Keratinocyte (primary cell): Measurements from ENCODE around the gene PIGM. TPM values are rescaled to one million over a fixed set of nuclear protein-coding genes. Genes with fewer than 3 reads are reported as not detected.

Experiments
- DNase-seq: peaks from one replicate; pipeline ENCODE4 v3.0.0-alpha.2; 2011; ENCODE audit warnings: low read depth, missing footprints, low spot score
- FAIRE-seq: peaks from 2 replicates; lab custom pipeline; 2011; peaks lifted over from hg19 to GRCh38; lab: Jason Lieb, UNC
- H2AFZ ChIP-seq: 2 replicates; pipeline ENCODE4 v1.6.0; 2012; ENCODE audit warnings: low read length, control low read depth, inconsistent platforms; ENCODE audit not compliant: control insufficient read depth
- H3K27ac ChIP-seq: 2 replicates; pipeline ENCODE4 v1.5.1; 2011; ENCODE audit warnings: low read length; ENCODE audit not compliant: control insufficient read depth, insufficient read depth
- H3K27me3 ChIP-seq: 3 replicates; pipeline ENCODE4 v1.6.0; 2011; ENCODE audit warnings: low read length; ENCODE audit not compliant: control insufficient read depth, insufficient read depth; ENCODE audit errors: extremely low read depth
- H3K36me3 ChIP-seq, 2 experiments: 2 replicates in 1 of 2; 3 replicates in 1 of 2; pipeline ENCODE4 v1.5.1; 2011; ENCODE audit warnings: low read length in 2 of 2, mild to moderate bottlenecking in 1 of 2; ENCODE audit not compliant: control insufficient read depth in 2 of 2, insufficient read depth in 2 of 2; ENCODE audit errors: extremely low read depth in 1 of 2
- H3K4me1 ChIP-seq: 3 replicates; pipeline ENCODE4 v1.5.1; 2011; ENCODE audit warnings: low read length; ENCODE audit not compliant: control insufficient read depth, insufficient read depth; ENCODE audit errors: extremely low read depth
- H3K4me2 ChIP-seq: 3 replicates; pipeline ENCODE4 v1.6.0; 2011; ENCODE audit warnings: low read depth, low read length; ENCODE audit not compliant: control insufficient read depth, insufficient read depth; ENCODE audit errors: extremely low read depth
- H3K4me3 ChIP-seq, 3 experiments: fragments of 200-600 bp in 1 of 3; sonication (generic) in 1 of 3; 2 replicates in 2 of 3; 3 replicates in 1 of 3; pipeline ENCODE4 v1.5.1; 2011 to 2016; ENCODE audit warnings: low read length in 3 of 3, mild to moderate bottlenecking in 3 of 3, control low read depth in 2 of 3, inconsistent platforms in 1 of 3, low read depth in 1 of 3, mixed read lengths in 1 of 3, mixed run types in 1 of 3, moderate library complexity in 1 of 3; ENCODE audit not compliant: control insufficient read depth in 2 of 3, insufficient read depth in 2 of 3; ENCODE audit errors: extremely low read depth in 1 of 3
- H3K79me2 ChIP-seq: 2 replicates; pipeline ENCODE4 v1.6.0; 2012; ENCODE audit warnings: low read length; ENCODE audit not compliant: control insufficient read depth, insufficient read depth
- H3K9ac ChIP-seq: 3 replicates; pipeline ENCODE4 v1.6.0; 2011; ENCODE audit warnings: low read length; ENCODE audit not compliant: control insufficient read depth, insufficient read depth; ENCODE audit errors: extremely low read depth
- H3K9me1 ChIP-seq: 3 replicates; pipeline ENCODE4 v1.6.0; 2011; ENCODE audit warnings: low read length; ENCODE audit not compliant: control insufficient read depth, insufficient read depth; ENCODE audit errors: extremely low read depth
- H3K9me3 ChIP-seq: 2 replicates; pipeline ENCODE4 v1.5.1; 2012; ENCODE audit warnings: low read depth, low read length; ENCODE audit not compliant: control insufficient read depth
- H4K20me1 ChIP-seq: 3 replicates; pipeline ENCODE4 v1.6.0; 2011; ENCODE audit warnings: low read length; ENCODE audit not compliant: control insufficient read depth, insufficient read depth; ENCODE audit errors: extremely low read depth
- CTCF ChIP-seq, 3 experiments: IDR thresholded peaks in 1 of 3; conservative IDR thresholded peaks in 1 of 3; optimal IDR thresholded peaks in 1 of 3; 2 replicates in 2 of 3; 3 replicates in 1 of 3; pipeline versions ENCODE3 to v1.5.1; 2011; ENCODE audit warnings: low read length in 3 of 3, mild to moderate bottlenecking in 3 of 3, moderate library complexity in 2 of 3, control low read depth in 1 of 3, inconsistent platforms in 1 of 3; ENCODE audit not compliant: insufficient read depth in 2 of 3; ENCODE audit errors: extremely low read depth in 1 of 3
- EZH2 ChIP-seq: IDR thresholded peaks from one replicate; pipeline ENCODE4 v1.6.1; 2012; ENCODE audit warnings: inconsistent platforms, mild to moderate bottlenecking, low read length, moderate library complexity
- dilution Hi-C: fragments of 300-500 bp; cut with MboI; formaldehyde crosslinking; loops from one replicate; pipeline ENCODE4 v1.7.0; 2020; ENCODE audit warnings: low sequenced_read_pairs; ENCODE audit not compliant: extremely low pct_ligation_motif_present
- polyA plus RNA-seq, 5 experiments: library from polyadenylated mRNA; depleted of rRNA in 3 of 5; stranded (reverse) in 3 of 5; stranded (forward) in 1 of 5; unstranded in 1 of 5; fragments of >200 nt; gene quantifications; 1 replicate in 1 of 5; 2 replicates in 3 of 5; 3 replicates in 1 of 5; pipeline versions ENCODE4 v1.2.1 to v1.2.3, GENCODE V29; 2011 to 2012; ENCODE audit warnings: missing spikeins in 2 of 5, low read depth in 1 of 5, low replicate concordance in 1 of 5

Gene PIGM
- polyA plus RNA-seq, 1 donor (not counting 4 experiments of a cell fraction or from before 2014, with no cell fraction given), result 3.1 TPM

- no peaks in the 10 kb centered on the region for H3K9me3 ChIP-seq
- H3K36me3 ChIP-seq, result no peaks in the 10 kb centered on the region
- H3K79me2 ChIP-seq, result no peaks in the 10 kb centered on the region
- no peaks in the 10 kb centered on the region for H3K9me1 ChIP-seq
- no peak overlapping the region for H3K4me2 ChIP-seq
- H4K20me1 ChIP-seq, result no peaks in the 10 kb centered on the region
- DNase-seq (no peak), FAIRE-seq (no peak)
- TF ChIP-seq CTCF (optimal IDR thresholded peaks at IDR 0.05 in 1 of 3, IDR thresholded peaks at IDR 0.05 in 1 of 3, conservative IDR thresholded peaks at IDR 0.05 in 1 of 3; ENCODE audit: extremely low read depth in 1 of 3, insufficient read depth in 2 of 3, low read length in 3 of 3) (peak in 1 of 3 experiments; percentile 2), EZH2 (no peak)
- dilution Hi-C loops, result no loop called here
- H2AFZ ChIP-seq, result no peak overlapping the region
- H3K4me1 ChIP-seq, result peaks cover 3% of the 10 kb centered on the region
- no peak overlapping the region for H3K27ac ChIP-seq
- H3K9ac ChIP-seq, result no peak overlapping the region
- peaks cover 31% of the 10 kb centered on the region for H3K27me3 ChIP-seq
- H3K4me3 ChIP-seq, result no peak overlapping the region
Measured at GRCh38 chr1:160061369-160062229, 29.8 kb upstream of the PIGM start.

- Histone ChIP-seq H3K4me2 (no peak overlapping the region), H3K36me3 (no peaks in the 10 kb centered on the region), H2AFZ (no peak overlapping the region), H3K9me1 (no peaks in the 10 kb centered on the region), H3K9me3 (no peaks in the 10 kb centered on the region), H3K9ac (no peak overlapping the region), H3K4me3 (no peak overlapping the region), H3K79me2 (no peaks in the 10 kb centered on the region), H3K27me3 (peaks cover 37% of the 10 kb centered on the region), H4K20me1 (no peaks in the 10 kb centered on the region), H3K4me1 (peaks cover 3% of the 10 kb centered on the region), H3K27ac (no peak overlapping the region)
- dilution Hi-C loops, result no loop called here
- no peak for TF ChIP-seq EZH2
- TF ChIP-seq CTCF (optimal IDR thresholded peaks at IDR 0.05 in 1 of 3, IDR thresholded peaks at IDR 0.05 in 1 of 3, conservative IDR thresholded peaks at IDR 0.05 in 1 of 3; ENCODE audit: extremely low read depth in 1 of 3, insufficient read depth in 2 of 3, low read length in 3 of 3), result peak in 2 of 3 experiments; percentile 33 to 44
- no peak for FAIRE-seq
- no peak for DNase-seq
Measured at GRCh38 chr1:160058087-160058486, 26.3 kb upstream of the PIGM start.
